HG02870 (cell line): Measurements from ENCODE around the gene MRPL20.

Experiments used
- ATAC-seq: cut with Tn5 transposase; IDR thresholded peaks from one replicate; pipeline ENCODE4 v1.9.1; 2021; ENCODE audit warnings: mild to moderate bottlenecking, moderate library complexity; ENCODE audit not compliant: unreplicated experiment

MRPL20 gene

DNA sequence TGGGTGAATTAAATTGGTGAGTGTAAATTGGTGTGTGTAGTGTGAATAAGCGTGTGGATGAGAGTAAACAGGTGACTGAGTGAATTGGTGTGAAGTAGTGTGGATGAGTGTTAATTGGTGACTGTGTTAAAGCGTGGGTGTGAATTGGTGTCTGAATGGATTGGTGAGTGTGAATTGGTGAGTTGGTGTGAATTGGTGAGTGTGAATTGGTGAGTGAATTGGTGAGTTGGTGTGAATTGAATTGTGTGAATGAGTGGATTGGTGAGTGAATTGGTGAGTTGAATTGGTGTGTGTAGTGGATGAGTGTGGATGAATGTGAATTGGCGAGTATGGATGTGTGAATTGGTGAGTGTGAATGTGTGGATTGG is 40.4 kb downstream of the MRPL20 start:
- no peak for ATAC-seq

DNA sequence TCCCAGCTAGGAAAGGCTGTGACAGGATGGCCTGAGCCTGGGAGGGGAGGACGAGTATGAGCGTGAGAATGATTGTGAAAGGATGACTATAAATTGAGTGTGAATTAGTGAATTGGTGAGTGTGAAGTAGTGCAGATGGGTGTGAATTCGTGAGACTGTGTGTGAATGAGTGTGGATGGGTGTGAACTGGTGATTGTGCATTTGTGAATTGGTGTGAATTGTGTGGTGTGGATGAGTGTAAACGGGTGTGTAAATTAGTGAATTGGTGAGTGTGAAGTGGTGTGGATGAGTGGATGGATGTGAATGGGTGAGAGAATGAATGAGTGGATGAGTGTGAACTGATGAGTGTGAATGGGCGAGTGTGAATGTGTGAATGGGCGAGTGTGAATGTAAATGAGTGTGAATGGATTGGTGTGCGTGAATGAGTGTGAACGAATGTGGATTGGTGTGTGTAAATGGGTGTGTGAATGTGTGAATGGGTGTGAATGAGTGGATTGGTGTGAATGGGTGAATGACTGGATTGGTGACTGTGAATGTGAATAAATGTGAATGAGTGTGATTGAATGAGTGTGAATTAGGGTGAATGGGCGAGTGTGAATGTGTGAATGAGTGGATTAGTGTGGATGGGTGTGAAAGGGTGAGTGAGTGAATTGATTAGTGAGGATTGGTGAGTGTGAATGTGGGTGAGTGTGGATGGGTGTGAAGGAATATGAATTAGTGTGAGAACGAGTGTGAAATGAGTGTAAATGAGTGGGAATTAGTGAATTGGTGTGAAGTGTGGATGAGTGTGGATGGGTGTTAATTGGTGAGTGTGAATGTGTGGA is 41.0 kb downstream of the MRPL20 start:
- no peak for ATAC-seq

DNA sequence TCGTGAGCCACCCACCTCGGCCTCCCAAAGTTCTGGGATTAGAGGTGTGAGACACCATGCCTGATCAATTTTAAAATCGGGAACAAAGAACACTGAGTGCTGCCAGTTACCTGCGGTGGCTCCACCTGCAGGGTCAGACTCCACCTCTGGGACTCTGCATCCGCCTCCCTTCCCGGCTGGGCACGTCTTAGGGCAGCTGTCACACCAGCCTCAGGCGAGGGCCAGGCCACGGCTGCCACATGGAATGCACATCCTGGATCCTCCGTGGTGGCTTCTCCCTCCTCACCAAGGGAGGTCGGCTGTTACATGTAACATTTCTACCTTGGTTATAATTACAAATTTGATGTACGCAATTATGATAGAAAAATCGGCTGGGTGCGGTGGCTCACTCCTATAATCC is 42.8 kb downstream of the MRPL20 start:
- no peak for ATAC-seq

DNA sequence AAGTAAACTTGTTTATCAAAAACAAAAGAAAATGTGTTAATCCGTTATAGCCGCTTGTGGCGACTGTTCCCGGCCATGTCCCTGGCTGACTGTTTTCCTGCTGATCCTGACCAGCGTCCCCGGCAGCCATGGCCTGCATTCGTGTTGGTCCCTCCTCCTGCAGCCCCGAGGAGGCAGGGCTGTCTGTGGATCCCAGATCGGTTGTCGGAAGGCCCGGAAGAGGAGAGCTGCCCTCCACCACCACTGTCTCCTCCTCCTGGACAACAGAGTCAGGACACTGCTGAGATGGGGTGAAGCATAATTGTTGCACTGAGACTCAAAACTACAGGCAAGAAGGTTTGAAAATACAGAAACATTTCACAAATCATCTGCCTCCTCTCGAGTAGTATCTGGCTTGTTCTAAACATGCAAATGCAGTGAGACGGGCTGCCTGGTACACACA is 45.1 kb downstream of the MRPL20 start:
- no peak for ATAC-seq

DNA sequence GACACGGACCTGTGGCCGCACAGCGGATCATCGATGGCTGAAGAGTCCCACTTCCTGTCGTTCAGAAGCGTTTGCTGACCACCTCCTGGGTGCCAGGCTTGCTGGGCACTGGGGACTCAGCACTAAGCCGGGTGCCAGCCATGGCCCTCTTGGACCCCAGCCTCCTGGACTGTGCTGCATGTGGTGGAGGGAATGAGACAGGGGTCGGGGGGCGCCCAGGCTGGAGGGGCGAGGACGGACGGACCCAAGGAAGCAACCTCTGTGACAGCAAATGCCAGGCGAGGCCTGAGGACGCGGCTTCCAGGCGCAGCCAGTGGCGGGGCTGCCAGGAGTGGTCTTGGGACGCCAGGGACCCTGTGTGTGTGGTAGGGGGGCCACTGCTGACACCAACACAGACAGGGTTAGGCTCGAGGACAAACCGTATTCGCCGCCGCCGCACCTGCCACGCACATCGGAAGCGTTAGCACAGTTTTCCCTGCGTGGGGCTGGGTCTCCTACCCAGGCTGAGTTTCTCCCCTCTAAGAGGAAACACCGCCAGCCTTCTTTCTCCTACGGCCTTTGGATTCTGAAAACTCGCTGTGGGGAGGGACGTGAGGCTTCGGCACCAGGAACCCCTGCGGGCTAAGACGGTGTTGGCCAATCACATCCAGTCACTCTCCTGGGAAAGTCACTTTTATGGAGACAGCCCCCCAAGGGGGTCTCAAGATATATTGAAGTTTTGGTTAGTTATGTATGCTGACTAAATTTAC is 45.7 kb downstream of the MRPL20 start:
- no peak for ATAC-seq

DNA sequence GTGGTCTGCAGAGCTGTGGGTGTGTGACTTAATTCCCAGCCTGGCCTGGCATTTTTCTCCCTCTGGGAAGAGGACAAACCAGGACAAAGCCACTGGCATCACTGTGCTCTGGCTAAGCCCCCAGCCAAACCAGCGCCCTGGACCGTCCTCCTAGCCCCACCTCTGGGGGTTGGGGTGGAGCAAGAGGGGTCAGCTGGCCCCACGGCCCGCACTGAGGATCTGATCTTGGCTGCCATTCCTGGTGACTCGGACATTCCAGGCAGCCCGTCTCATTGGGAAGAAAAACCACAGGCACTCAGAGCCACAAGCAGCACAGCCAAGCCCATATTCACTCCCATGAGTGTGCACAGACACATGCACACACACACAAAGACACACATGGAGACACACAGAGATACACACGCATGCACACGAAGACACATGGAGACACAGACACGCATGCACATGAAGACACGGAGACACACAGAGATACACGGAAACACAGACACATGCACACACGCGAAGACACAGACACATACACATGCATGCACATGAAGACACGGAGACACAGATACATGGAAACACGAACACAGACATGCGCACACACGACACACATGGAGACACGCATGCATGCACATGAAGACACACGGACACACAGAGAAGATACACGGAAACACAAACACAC is 46.5 kb downstream of the MRPL20 start:
- no peak for ATAC-seq

DNA sequence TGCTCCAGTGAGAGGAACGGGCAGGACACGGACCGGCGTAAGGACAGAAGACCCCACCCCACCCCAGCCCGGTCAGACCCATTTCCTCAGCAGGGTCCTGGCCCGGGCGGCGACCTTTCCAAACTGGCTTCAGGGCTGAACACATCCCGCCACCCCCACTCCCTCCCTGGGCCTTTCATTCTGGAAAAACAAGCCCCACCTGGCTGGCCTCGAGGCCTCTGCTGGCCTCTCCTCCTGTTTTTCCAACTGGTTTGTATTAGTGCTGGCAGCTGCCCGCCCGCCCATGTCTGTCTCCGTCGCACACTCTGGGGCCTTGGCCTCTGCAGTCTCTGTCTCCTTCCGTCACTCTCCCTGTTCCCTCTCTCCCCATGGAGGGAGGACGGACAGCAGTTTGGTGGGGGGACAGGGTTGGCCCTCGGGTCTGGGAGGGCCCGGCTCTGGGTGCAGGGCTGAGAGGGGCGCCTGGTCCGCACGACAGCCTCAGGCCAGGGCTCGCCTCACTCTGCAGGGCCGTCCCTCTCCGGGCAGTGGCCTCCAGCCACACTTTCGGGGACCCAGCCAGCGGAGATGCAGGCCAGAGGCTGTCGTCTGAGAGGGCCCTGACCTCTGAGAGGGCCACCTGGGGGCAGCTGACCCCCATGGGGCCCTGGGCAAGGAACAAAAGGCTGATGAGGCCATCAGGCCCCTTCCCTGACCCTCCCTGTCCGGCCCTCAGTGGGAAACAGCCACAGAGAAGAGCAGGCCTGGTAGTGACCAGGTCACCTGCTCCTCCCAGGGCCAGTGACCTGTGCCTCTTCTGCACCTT is 47.2 kb downstream of the MRPL20 start:
- no peak for ATAC-seq

DNA sequence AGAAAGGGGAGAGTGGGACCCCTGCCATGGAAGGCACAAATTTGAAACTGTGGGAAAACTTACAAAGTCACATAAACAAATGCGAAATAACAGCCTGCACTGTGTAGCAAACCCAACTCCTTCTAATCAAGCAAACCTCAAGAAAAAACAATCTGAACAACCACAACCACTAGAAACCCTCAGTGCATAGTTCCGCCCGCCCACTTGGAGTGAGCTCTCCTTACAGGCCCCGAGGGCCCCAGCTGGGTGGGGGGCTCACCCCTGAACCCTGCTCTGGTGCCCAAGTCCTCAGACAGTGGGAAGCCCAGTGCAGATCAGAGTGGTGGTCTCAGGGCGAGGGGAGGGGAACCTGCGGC is 47.8 kb downstream of the MRPL20 start:
- ATAC-seq = no peak

DNA sequence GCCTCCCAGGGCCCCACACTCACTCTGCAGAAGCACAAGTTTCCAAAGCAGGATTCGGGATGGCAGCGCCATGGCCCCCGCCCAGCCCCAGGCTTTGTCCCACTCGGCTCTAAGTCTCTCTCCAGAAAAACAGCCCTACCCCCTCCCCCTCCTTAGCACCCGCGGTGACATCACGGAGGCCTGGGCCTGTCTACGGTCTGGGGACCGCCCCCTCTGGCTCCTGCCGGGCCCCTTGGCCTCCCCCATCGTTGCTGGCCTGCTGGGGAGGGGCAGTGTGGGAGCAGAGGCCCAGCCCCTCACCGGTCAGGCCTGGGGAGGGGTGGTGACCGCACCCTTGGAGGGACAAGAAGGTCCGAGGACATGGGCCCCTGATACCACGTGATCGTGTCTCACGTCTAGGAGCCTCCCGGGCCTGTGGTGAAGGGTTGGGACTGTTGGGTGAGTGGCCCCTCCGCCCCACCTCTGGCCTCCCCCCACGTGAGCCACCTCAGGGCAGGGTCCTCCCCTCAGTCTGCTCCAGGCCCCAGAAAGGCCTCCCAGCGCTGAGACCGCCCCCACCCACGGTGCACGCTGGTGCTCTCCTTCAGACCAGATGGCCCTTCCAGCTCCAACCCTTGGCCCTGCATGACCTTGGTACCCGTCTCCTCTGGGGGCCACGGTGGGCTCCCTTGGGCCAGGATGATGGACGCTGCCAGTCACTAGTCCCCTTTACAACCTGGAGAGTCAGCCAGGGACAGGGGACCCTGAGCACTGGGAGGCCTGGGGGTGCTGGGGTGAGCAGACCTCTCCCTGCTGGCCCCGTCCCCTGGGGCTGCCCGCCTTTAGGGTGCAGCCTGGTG is 48.4 kb downstream of the MRPL20 start, which contains the start of gene MXRA8:
TSS of gene MXRA8 (minus strand) at position 123 of the 839 bp plus-strand sequence. CDS start at position 72, 51 bp downstream.
- ATAC-seq = no peak

DNA sequence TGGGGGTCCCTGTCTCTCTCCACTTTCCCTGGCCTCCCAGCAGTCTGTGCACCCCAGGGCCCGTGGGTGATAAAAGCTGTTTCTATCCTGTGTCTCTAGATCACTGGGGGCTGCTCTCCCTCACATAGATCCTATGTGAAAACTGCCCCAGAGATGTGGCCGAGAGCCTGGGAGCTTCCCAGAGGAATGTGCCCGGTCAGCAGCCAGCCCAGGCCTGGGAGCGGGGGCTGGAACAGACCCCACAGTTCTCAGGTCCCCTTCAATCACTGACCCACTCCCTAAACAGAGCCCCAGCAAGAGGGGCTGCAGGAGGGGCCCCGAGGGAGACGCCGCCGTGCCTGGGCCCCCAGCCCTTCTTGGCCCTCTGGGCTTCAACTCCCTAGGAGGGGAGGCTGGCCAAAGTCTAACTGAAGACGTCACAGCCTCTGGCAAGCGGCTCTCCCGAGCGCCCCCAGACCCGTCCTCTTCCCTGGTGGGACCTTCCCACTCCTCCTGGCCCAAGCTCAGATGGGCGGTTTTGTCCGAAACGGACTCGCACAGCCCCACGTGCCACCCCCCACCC is 49.1 kb downstream of the MRPL20 start:
- ATAC-seq = no peak

DNA sequence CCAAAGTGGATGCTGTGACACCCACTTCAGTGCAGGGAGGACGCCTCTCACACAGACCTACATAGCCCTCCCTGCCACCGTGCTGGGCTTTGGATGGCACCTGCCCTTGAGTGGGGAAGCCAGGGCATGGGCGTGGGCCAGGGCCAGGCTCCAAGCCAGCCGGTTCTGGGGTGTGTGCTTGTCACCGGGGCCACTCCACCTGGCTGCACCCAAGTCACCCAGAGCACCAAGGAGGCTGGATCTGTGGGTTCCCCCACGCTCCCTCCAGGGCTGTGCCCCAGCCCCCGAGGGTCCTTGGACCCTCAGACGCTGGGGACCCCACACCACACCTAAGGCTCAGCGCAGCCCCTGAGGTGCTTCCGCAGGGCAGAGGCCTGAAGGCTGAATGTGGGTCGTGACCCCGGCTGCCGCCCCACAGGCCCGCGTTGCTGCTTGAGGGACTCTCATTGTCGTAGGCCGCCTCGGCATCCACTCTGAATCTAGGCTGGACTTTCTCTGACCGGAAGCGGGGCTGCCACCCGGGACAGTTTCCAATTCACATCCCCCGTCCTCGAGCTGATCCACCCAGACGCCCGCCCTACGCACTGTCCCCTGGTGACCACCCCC is 50.2 kb downstream of the MRPL20 start:
- ATAC-seq = no peak

DNA sequence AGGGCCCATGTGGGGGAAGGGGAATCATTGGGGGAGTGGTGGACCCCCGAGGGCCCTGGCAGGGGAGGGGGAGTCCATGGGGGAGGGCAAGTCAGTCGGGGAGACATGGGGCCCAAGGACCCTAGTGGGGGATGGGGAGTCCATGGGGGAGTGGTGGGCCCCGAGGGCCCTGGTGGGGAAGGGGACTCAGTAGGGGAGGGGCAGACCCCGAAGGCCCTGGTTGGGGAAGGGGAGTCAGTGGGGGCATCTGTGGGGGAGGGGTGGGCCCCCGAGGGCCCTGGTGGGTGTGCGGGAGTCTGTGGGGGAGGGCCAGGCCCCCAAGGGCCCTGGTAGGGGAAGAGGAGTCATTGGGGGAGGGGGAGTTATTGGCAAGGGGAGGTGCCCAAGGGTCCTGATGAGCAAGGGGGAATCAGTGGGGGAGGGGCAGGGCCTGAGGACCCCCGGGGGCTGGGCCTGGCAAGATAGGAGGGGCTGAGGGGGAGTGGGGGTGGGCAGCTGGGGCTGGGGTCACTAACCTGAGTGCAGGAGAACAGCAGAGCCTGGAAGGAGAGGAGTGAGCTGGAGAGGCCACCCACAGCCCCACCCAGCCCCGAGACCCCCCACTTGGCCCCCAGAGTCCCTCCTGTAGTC is 50.8 kb downstream of the MRPL20 start:
- ATAC-seq = no peak

DNA sequence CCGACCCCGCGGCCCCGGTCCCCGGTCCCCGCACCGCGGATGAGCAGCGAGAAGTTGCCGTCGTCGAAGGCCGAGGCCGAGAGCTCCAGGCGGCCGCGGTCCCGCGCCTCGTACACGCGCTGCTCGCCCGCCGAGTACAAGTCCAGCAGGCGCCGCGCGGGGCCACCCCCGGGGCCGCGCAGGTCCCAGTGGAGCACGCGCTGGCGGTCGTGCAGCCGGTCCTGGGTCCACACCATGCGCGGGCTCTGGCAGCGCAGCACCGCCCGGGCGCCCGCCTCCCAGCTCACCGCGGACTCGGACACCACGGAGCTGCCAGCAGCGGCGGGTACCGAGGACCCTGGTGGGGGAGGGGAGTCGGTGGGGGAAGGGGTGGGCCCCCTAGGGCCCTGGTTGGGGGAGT is 51.7 kb downstream of the MRPL20 start:
- ATAC-seq = no peak

DNA sequence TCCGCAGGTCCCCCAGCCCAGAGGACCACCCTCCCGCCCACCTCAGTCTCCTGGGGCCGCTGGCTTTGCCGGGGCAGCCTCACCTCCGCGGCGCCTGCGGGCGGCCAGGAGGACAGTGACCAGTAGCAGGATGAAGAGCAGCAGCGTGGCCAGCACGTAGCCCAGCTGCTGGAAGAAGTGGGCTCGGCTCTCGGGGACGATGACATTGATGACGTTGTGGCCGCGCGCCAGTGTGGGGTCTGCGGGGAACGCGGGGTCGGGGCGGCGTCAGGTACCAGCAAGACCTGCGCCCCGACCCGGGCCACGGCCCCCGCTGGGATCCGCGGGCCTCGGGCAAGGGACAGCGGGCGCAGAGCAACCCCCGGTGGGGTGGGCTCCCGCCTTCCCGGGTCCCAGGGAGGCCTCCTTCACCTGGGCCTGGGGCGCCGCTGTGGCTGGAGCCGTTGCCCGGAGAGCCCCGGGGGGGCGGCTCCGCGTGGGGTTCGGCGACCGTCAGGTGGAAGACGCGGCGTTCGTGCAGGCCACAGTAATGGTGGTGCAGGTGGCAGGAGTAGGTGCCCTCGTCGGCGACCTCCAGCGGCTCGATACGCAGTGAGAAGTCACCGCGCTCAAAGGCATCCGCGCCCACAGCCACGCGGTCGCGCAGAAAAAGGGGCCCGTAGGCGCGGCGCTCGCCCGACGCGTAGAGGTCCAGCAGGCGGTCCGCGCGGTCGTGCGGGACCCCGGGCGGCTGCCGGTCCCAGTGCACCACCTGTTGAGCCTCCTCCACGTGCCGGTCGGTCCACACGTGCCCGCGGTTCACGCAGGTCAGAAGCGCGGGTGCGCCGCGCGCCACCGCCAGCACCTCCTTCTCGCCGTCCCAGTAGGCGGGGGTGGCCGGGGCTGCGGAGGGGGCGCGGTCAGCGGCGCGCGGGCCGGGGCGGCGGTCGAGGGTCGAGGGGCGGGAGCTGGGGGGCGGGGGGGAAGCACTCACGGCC is 52.5 kb downstream of the MRPL20 start:
- ATAC-seq = no peak

DNA sequence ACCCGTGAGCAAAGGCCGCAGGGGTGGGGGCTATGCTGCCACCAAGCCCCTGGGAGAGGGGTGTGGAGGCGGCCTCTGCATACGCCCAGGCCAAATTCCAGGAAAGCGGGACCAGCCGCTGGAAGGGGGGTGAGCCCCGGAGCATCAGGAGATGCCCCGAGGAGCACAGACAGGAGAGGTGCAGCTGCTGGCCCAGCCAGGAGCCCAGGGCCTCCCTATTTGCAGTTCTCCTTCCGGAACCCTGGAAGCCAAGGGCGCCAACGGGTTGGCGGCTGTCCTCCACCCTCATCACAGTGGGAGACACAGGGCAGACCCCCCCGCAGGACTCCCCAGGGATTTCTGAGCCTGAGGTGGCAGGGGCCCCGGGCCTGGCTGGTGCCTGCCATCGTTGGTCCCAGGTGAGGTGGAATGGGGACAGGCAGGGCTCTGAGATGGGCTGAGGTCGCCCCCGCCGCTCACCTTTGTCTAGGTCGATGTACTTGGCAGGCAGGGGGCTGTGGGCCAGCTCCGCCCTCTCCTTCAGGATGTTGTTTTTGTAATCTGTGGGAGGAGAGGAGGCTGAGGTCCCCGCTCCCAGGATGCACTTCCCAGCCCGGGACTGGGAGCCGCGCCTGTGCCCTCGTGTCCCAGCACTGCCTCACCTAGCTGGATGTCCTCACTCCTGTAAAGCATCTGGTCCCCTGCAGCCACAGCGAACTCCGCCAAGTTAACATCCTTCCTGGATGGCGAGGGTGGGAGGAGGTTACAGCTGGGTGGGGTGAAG is 53.5 kb downstream of the MRPL20 start:
- ATAC-seq = no peak

DNA sequence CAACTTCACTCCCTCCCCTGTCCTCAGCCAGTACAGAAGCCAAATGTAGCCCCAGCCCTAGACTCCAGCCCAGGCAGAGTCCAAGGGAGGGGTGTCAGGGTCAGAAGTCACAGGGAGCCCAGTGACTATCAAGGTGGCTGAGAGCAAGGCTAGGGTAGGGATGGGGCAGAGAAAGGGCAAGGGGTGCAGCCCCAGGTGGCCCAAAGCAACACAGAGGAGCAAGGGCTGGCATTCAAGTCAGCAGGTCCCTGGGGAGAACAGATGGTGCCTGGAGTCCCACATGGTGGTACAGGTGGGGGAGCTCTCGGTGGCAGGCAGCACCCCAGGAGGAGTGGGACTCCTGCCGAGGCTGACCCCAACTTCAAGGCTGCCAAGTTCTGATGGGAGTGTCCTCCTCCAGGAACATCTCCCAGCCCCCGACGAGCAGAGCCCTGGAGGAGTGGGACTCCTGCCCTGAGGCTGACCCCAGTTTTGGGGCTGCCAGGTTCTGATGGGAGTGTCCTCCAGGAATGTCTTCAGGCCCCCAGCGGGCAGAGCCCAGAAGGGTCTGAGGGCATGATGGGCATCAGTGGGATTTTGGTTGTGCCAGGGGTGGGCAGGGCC is 54.2 kb downstream of the MRPL20 start:
- ATAC-seq = no peak
